Measurements from ENCODE around the gene FUT9.
A peak's percentile ranks its signal among the peaks of the same experiment; 100 is the strongest.

FUT9 gene

GRCh38 chr6:96153775-96154174, 138.0 kb downstream of the FUT9 start:
- Mint-ChIP-seq H3K27ac (ENCODE audit: low read depth) (no peak overlapping the region), H3K36me3 (ENCODE audit: insufficient read depth) (no peaks in the 10 kb centered on the region), H3K27me3 (peaks cover 9% of the 10 kb centered on the region), H3K4me3 (no peak overlapping the region), H3K9me3 (no peaks in the 10 kb centered on the region), H3K4me1 (peaks cover 15% of the 10 kb centered on the region)
- ATAC-seq (replicated peaks; ENCODE audit: extremely low read depth, poor library complexity, severe bottlenecking) (no peak), DNase-seq (ENCODE audit: low spot score in 2 of 2) (no peak)

DNA sequence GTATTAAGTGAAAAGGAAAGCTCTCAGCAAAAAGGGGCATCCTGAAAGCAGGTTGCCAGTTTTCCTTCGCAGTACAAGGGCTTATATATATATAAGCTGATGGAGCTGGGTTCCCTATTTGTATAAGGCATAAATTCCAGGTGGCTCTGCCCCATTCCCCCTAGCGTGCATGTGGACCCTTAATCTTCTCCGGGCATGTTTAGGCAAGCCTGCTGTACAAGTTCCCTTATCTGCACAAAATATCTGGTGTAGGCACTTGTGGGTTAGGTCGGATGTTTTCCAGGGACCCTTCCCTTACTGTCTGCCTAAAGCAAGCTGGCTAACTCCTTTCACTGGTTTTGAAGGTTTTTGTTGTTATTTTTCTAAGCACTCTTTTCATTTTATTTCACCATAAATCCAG, 140.7 kb downstream of the FUT9 start:
- Mint-ChIP-seq H3K9me3 (no peaks in the 10 kb centered on the region), H3K27me3 (no peaks in the 10 kb centered on the region), H3K27ac (ENCODE audit: low read depth) (peak overlapping the region; percentile 89), H3K4me3 (peak overlapping the region; percentile 64), H3K36me3 (ENCODE audit: insufficient read depth) (no peaks in the 10 kb centered on the region), H3K4me1 (peaks cover 15% of the 10 kb centered on the region)
- no peak for DNase-seq (ENCODE audit: low spot score in 2 of 2)
- ATAC-seq (replicated peaks; ENCODE audit: extremely low read depth, poor library complexity, severe bottlenecking) = no peak

GRCh38 chr6:96157018-96157565, 141.3 kb downstream of the FUT9 start:
- H3K36me3 Mint-ChIP-seq (ENCODE audit: insufficient read depth) = no peaks in the 10 kb centered on the region
- H3K27ac Mint-ChIP-seq (ENCODE audit: low read depth) = peak overlapping the region; percentile 89
- H3K4me3 Mint-ChIP-seq = peak overlapping the region; percentile 64
- H3K9me3 Mint-ChIP-seq = no peaks in the 10 kb centered on the region
- ATAC-seq (replicated peaks; ENCODE audit: extremely low read depth, poor library complexity, severe bottlenecking) = peak; percentile 46
- H3K4me1 Mint-ChIP-seq = peaks cover 15% of the 10 kb centered on the region
- no peaks in the 10 kb centered on the region for H3K27me3 Mint-ChIP-seq
- DNase-seq (ENCODE audit: low spot score in 2 of 2) = no peak

DNA sequence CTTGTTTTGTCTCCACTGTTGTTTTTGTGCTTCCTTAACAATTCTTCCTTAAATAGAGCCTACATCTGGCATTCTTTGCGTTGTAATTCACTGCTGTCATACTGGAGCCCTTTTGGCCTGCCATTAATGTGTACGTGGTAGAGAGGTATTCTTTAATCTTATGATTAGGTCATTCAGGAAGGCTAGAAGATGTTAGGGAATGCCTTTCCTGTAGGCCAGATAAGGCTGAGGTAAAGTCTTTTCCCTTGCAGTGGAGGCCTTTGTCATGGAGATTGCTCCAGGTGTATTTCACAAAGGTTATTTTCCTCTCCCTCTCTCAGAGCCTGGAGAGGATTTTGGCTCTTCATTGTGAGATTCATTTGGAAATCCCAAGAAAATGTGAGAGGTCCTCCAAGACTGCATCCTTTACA, 146.9 kb downstream of the FUT9 start:
- H3K27ac Mint-ChIP-seq (ENCODE audit: low read depth) = no peak overlapping the region
- H3K4me1 Mint-ChIP-seq = no peaks in the 10 kb centered on the region
- H3K27me3 Mint-ChIP-seq = peaks cover 5% of the 10 kb centered on the region
- ATAC-seq (replicated peaks; ENCODE audit: extremely low read depth, poor library complexity, severe bottlenecking) (no peak), DNase-seq (ENCODE audit: low spot score in 2 of 2) (no peak)
- no peak overlapping the region for H3K4me3 Mint-ChIP-seq
- H3K36me3 Mint-ChIP-seq (ENCODE audit: insufficient read depth) = no peaks in the 10 kb centered on the region
- peaks cover 3% of the 10 kb centered on the region for H3K9me3 Mint-ChIP-seq

- H3K9me3 Mint-ChIP-seq = peaks cover 4% of the 10 kb centered on the region
- ATAC-seq (replicated peaks; ENCODE audit: extremely low read depth, poor library complexity, severe bottlenecking) (no peak), DNase-seq (ENCODE audit: low spot score in 2 of 2) (no peak)
- no peaks in the 10 kb centered on the region for H3K36me3 Mint-ChIP-seq (ENCODE audit: insufficient read depth)
- H3K4me1 Mint-ChIP-seq = no peaks in the 10 kb centered on the region
- H3K27me3 Mint-ChIP-seq = peaks cover 16% of the 10 kb centered on the region
- H3K27ac Mint-ChIP-seq (ENCODE audit: low read depth) = no peak overlapping the region
- no peak overlapping the region for H3K4me3 Mint-ChIP-seq
Observed at GRCh38 chr6:96164802-96165201, 149.0 kb downstream of the FUT9 start.

DNA sequence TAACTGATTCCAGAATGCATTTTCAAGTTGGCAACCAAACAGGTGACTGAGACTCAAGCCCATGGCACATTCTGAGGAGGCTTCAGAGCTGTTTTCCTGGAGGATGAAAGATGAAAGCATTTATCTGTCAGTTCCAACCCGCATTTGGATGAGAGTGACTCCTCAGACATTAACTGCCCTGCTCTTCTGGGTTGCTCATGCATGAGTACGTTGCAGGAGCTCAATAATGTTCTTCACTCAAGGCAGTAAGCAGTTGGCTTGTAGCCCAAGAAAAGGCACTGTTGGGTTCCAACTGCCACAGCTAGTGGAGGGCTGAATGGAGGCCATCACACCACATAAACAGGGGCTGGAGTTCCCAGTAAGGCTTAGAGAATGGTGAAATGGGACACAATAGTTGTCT, 155.3 kb downstream of the FUT9 start:
- no peaks in the 10 kb centered on the region for H3K4me1 Mint-ChIP-seq
- peaks cover 4% of the 10 kb centered on the region for H3K9me3 Mint-ChIP-seq
- H3K4me3 Mint-ChIP-seq = no peak overlapping the region
- H3K27me3 Mint-ChIP-seq = peaks cover 23% of the 10 kb centered on the region
- no peak for DNase-seq (ENCODE audit: low spot score in 2 of 2)
- no peak for ATAC-seq (replicated peaks; ENCODE audit: extremely low read depth, poor library complexity, severe bottlenecking)
- H3K36me3 Mint-ChIP-seq (ENCODE audit: insufficient read depth) = no peaks in the 10 kb centered on the region
- H3K27ac Mint-ChIP-seq (ENCODE audit: low read depth) = no peak overlapping the region

DNA sequence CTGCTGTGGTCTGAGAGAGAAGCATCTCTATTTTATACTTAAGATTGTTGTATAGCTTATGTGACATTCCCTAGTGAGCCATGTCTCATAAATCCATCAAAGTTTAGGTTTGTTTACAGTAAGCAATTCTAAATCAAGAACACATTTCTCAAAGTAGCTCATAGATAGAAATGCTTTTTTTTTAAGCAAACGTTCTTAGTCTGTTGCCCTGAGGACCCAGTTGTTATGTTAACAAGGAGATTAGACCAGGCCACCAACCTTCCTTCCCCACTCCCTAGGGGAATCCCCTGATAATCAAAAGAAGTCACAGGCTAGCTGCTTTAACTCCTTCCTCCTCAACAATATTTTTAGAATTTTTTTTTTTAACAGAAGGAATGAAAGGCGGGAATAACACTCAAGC, 169.0 kb downstream of the FUT9 start:
- no peak for ATAC-seq (replicated peaks; ENCODE audit: extremely low read depth, poor library complexity, severe bottlenecking)
- Mint-ChIP-seq H3K4me1 (no peaks in the 10 kb centered on the region), H3K27ac (ENCODE audit: low read depth) (no peak overlapping the region), H3K27me3 (peaks cover 50% of the 10 kb centered on the region), H3K36me3 (ENCODE audit: insufficient read depth) (no peaks in the 10 kb centered on the region), H3K9me3 (no peaks in the 10 kb centered on the region), H3K4me3 (no peak overlapping the region)
- DNase-seq (ENCODE audit: low spot score in 2 of 2) = no peak

- DNase-seq (ENCODE audit: low spot score in 2 of 2) (no peak), ATAC-seq (replicated peaks; ENCODE audit: extremely low read depth, poor library complexity, severe bottlenecking) (no peak)
- Mint-ChIP-seq H3K27ac (ENCODE audit: low read depth) (no peak overlapping the region), H3K9me3 (peaks cover 8% of the 10 kb centered on the region), H3K27me3 (peaks cover 63% of the 10 kb centered on the region), H3K4me1 (no peaks in the 10 kb centered on the region), H3K36me3 (ENCODE audit: insufficient read depth) (no peaks in the 10 kb centered on the region), H3K4me3 (no peak overlapping the region)
Observed at GRCh38 chr6:96186094-96186493, 170.3 kb downstream of the FUT9 start.

DNA sequence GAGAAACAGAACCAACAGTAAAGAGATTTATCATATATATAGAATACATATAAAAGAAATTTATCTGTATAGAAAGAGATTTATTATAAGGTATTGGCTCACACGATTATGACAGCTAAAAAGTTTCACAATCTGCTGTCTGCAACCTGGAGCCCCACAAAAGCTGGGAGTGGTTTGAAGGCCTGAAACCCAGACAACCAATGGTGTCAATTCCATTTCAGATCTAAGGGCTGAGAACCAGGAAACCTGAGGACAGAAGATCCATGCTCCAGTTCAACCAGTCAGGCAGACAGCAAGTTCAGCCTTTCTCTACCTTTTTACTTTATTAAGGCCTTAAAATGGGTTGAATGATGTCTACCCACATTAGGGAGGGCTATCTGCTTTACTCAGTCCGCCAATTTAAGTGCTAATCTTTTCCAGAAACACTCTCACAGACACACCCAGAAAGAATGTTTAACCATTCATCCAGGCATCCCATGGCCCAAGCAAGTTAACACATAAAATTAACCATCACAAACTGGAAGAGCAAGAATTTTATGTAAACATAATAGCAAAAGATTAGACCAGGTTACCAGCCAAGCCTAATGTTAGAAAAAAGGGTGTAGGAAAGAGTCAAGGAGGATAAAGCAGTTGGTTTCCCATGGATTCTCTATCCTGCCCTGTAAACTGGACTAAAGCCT, 170.9 kb downstream of the FUT9 start:
- peaks cover 11% of the 10 kb centered on the region for H3K9me3 Mint-ChIP-seq
- H3K4me1 Mint-ChIP-seq = no peaks in the 10 kb centered on the region
- H3K27me3 Mint-ChIP-seq = peaks cover 68% of the 10 kb centered on the region
- no peak for DNase-seq (ENCODE audit: low spot score in 2 of 2)
- ATAC-seq (replicated peaks; ENCODE audit: extremely low read depth, poor library complexity, severe bottlenecking) = no peak
- no peak overlapping the region for H3K4me3 Mint-ChIP-seq
- no peaks in the 10 kb centered on the region for H3K36me3 Mint-ChIP-seq (ENCODE audit: insufficient read depth)
- no peak overlapping the region for H3K27ac Mint-ChIP-seq (ENCODE audit: low read depth)

GRCh38 chr6:96194675-96195074, 178.9 kb downstream of the FUT9 start:
- no peak for ATAC-seq (replicated peaks; ENCODE audit: extremely low read depth, poor library complexity, severe bottlenecking)
- no peak for DNase-seq (ENCODE audit: low spot score in 2 of 2)
- Mint-ChIP-seq H3K9me3 (peaks cover 11% of the 10 kb centered on the region), H3K36me3 (ENCODE audit: insufficient read depth) (no peaks in the 10 kb centered on the region), H3K27ac (ENCODE audit: low read depth) (no peak overlapping the region), H3K4me1 (no peaks in the 10 kb centered on the region), H3K27me3 (peaks cover 19% of the 10 kb centered on the region), H3K4me3 (no peak overlapping the region)

- ATAC-seq (replicated peaks; ENCODE audit: extremely low read depth, poor library complexity, severe bottlenecking) (no peak), DNase-seq (ENCODE audit: low spot score in 2 of 2) (no peak)
- Mint-ChIP-seq H3K4me3 (no peak overlapping the region), H3K36me3 (ENCODE audit: insufficient read depth) (no peaks in the 10 kb centered on the region), H3K27ac (ENCODE audit: low read depth) (no peak overlapping the region), H3K9me3 (peaks cover 11% of the 10 kb centered on the region), H3K27me3 (peaks cover 13% of the 10 kb centered on the region), H3K4me1 (no peaks in the 10 kb centered on the region)
Observed at GRCh38 chr6:96195272-96195671, 179.5 kb downstream of the FUT9 start.

GRCh38 chr6:96196633-96197032, 180.9 kb downstream of the FUT9 start:
- ATAC-seq (replicated peaks; ENCODE audit: extremely low read depth, poor library complexity, severe bottlenecking) (no peak), DNase-seq (ENCODE audit: low spot score in 2 of 2) (no peak)
- no peaks in the 10 kb centered on the region for H3K4me1 Mint-ChIP-seq
- H3K36me3 Mint-ChIP-seq (ENCODE audit: insufficient read depth) = no peaks in the 10 kb centered on the region
- no peaks in the 10 kb centered on the region for H3K9me3 Mint-ChIP-seq
- no peak overlapping the region for H3K27ac Mint-ChIP-seq (ENCODE audit: low read depth)
- H3K27me3 Mint-ChIP-seq = no peaks in the 10 kb centered on the region
- H3K4me3 Mint-ChIP-seq = no peak overlapping the region

DNA sequence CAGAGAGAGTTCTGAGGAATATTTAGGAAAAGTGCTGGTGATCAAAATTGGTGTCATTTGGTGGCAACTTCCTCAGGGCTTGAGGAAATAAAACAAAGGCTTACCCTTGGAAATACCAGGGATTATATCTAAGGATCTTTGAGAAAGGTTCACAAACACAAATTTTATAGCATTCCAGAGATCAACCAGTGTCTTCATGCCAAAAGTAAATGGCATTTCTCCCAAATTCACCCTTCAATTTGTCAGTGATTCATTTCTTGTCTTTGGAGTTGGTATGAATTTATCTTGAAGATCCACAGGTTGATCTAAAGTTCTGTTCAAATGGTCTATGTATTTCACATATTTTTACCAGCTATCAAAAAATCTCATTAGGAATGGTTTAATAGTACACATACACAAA, 181.5 kb downstream of the FUT9 start:
- H3K36me3 Mint-ChIP-seq (ENCODE audit: insufficient read depth) = no peaks in the 10 kb centered on the region
- DNase-seq (ENCODE audit: low spot score in 2 of 2) = no peak
- H3K9me3 Mint-ChIP-seq = no peaks in the 10 kb centered on the region
- H3K4me1 Mint-ChIP-seq = no peaks in the 10 kb centered on the region
- no peak for ATAC-seq (replicated peaks; ENCODE audit: extremely low read depth, poor library complexity, severe bottlenecking)
- H3K27me3 Mint-ChIP-seq = no peaks in the 10 kb centered on the region
- H3K27ac Mint-ChIP-seq (ENCODE audit: low read depth) = no peak overlapping the region
- H3K4me3 Mint-ChIP-seq = no peak overlapping the region

Measured in central memory CD8-positive, alpha-beta T cell (primary cell).